GM21528 (cell line): ENCODE data around the gene PPIP5K1.

Source experiments
- ATAC-seq: cut with Tn5 transposase; IDR thresholded peaks from one replicate; pipeline ENCODE4 v1.9.1; 2021; ENCODE audit warnings: mild to moderate bottlenecking, moderate library complexity; ENCODE audit not compliant: unreplicated experiment, low FRiP score

The PPIP5K1 gene

DNA sequence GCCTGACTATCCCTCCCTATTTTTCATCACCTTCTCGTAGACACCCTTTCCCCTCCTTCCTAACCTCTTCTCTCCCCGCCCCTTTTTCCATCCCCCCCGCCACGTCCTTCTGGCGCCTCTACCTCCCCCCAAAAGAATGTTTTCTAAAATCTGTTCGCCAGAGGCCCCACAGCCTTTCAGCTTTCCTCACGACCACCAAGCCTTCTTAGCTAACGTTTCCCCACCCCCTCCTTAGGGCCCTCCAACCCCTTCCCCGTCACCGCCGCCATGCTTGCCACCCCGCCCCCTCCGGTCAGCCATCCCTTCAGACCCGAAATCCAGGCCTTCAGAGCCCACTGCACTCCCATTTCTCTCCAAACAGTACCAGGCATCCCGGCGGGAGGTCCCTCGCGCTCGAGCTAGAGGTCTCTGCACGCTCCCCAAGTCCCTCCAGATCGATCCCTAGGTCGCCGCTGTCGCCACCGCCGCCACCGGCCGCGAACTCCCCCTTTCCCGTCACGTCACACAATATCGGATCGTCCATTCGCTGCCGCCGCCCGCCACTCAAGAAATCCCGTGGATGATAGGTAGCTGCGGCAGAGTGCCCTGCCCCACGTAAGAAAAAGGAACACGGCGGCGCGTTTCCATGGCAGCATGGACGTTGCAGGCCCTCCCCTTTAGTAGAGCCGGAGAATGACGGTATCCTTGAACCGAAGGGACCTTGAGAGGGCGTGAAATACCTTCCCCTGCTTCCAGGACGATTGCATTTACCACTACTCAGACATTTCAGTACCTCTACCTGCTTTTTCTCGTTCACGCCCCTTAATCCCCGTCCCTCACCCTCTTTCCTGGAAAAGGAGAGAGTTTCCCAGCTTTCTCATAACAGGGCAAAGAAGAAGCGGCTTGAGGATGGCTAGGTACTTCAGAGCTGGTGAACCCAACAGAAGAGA lies 97.1 kb downstream of the PPIP5K1 start, which contains the start of gene TP53BP1:
TSS of gene TP53BP1 (minus strand) at position 484 of the 929 bp plus-strand sequence. CDS start at position 371, 113 bp downstream.
- ATAC-seq = peak; percentile 97

DNA sequence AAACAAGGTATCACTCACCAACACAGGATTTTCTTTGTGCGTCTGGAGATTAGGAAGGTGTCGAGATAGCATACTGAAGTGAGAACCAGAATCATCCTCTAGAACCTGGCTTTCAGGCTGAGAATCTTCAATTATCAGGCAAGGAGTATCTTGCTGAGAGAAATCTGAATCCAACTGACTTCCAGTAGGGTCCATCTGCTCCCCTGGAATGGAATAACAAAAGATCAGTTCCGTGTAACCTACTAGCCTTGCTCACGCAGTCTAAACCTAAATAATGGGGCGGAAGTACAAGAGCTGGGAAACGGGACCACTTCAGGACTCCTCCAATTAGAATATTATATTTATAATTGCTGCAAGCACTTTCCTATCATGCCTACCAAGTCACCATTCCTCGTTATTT lies 97.7 kb downstream of the PPIP5K1 start:
- no peak for ATAC-seq

DNA sequence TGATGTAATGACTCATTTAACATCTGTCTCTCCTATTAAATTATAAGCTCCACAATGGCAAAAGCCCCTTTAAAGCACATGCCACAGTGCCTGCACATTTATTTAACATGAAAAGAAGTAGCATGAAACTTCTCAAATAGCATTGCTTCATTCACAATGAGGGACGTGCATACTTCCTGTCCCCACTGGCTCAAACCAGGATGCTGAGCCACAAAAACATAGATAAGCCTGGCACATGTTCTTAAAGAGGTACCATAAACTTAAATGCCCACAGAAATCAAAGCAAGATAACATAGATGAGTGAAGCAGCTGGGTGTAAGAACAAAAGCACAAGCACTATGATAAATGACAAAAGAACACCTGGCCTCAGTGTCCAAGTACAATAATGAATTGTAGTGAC lies 100.8 kb downstream of the PPIP5K1 start:
- no peak for ATAC-seq

DNA sequence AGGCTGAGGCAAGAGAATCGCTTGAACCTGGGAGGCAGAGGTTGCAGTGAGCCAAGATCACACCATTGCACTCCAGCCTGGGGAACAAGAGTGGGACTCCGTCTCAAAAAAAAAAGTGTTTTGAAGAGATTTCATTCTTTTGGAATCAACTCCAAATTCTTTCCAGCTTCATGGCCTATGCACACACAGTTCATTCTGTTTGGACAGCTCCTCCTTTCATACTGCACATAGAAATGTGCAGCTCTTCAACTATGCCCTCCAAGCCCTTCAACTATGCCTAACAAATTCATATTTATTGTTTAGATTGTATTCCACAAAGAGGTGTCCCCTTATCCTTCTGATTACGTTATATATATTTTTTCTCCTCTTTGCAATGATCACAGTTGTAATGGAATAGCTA lies 101.2 kb downstream of the PPIP5K1 start:
- no peak for ATAC-seq

DNA sequence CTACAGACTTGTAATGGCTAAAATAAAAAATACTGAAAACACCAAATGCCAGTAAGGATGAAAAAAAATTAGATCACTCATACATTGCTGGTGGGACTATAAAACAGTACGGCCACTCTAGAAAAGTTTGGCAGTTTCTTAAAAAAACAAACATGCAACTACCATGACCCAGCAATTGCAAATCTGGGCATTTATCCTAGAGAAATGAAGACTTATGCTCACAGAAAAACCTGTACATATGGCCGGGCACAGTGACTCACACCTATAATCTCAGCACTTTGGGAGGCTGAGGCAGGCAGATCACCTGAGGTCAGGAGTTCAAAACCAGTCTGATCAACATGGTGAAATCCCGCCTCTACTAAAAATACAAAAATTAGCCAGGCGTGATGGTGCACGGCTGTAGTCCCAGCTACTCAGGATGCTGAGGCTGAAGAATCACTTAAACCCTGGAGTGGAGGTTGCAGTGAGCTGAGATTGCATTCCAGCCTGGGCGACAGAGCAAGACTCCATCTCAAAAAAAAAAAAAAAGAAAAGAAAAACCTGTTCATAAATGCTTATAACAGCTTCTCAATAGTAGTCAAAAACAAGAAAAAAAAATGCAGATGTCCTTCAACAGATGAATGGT lies 102.6 kb downstream of the PPIP5K1 start:
- no peak for ATAC-seq

DNA sequence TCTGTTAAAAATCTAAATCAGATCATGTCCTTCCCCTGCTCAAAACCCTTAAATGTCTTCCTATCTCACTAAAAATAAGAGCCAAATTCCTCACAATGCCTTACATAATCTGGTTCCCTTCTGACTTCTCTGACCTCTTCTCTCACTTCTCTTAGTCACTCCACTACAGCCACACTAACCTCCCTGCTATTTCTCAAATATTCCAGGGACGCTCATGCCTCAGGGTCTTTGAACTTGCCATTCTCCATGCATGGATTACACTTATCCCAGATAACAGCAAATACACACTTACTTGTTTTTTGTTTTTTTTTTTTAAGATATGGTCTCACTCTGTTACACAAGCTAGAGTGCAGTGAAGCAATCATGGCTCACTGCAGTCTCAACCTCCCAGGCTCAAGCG lies 105.6 kb downstream of the PPIP5K1 start:
- no peak for ATAC-seq
